Gastroesophageal sphincter (tissue), 4 donors: ENCODE data around the gene PLGRKT. TPM values are rescaled to one million over a fixed set of nuclear protein-coding genes. Genes with fewer than 3 reads are reported as not detected.

ENCODE experiments used
- ATAC-seq: fragments of 150-250 bp; one replicate; pipeline ENCODE4 v1.9.1; 2016; ENCODE audit warnings: mild to moderate bottlenecking, moderate library complexity
- H3K27ac ChIP-seq, 4 donors: fragments of 200-600 bp; sonication (generic) in 3 of 4; 1 replicate in 3 of 4; 2 replicates in 1 of 4; pipeline ENCODE4 v1.5.1; 2016 to 2019
- H3K27me3 ChIP-seq: fragments of 200-600 bp; sonication (generic); one replicate; pipeline ENCODE4 v1.5.1; 2019
- H3K36me3 ChIP-seq, 2 donors: fragments of 200-600 bp; sonication (generic); one replicate each; pipeline ENCODE4 v1.5.1; 2019; ENCODE audit warnings: control low read depth in 1 of 2
- H3K4me1 ChIP-seq, 3 donors: fragments of 200-600 bp; sonication (generic); 1 replicate in 2 of 3; 2 replicates in 1 of 3; pipeline ENCODE4 v1.5.1; 2016 to 2019; ENCODE audit warnings: control low read depth in 2 of 3
- H3K4me3 ChIP-seq, 2 donors: fragments of 200-600 bp; sonication (generic); one replicate each; pipeline ENCODE4 v1.5.1; 2019; ENCODE audit warnings: mild to moderate bottlenecking in 1 of 2, moderate library complexity in 1 of 2
- H3K9me3 ChIP-seq, 3 donors: fragments of 200-600 bp; sonication (generic); one replicate each; pipeline ENCODE4 v1.5.1; 2017 to 2019; ENCODE audit warnings: control low read depth in 2 of 3
- CTCF ChIP-seq, 4 experiments: fragments of 200-600 bp in 2 of 4; fragments of 450-650 bp in 2 of 4; sonication (generic) in 1 of 4; IDR thresholded peaks; one replicate each; pipeline ENCODE4 v1.5.1; 2017 to 2019; ENCODE audit warnings: antibody characterized with exemption in 4 of 4, mild to moderate bottlenecking in 2 of 4, moderate library complexity in 2 of 4
- EP300 ChIP-seq: sonication (generic); formaldehyde crosslinking; IDR thresholded peaks from one replicate; pipeline ENCODE4 v1.6.1; 2017; ENCODE audit warnings: antibody characterized with exemption, mild to moderate bottlenecking
- POLR2A ChIP-seq, 2 donors: fragments of 450-650 bp; IDR thresholded peaks; one replicate each; pipeline ENCODE4 v1.6.1; 2017; ENCODE audit warnings: antibody characterized with exemption in 2 of 2, mild to moderate bottlenecking in 2 of 2, moderate library complexity in 1 of 2
- POLR2AphosphoS5 ChIP-seq: sonication (generic); formaldehyde crosslinking; IDR thresholded peaks from one replicate; pipeline ENCODE4 v1.6.1; 2017; ENCODE audit warnings: antibody characterized with exemption
- WGBS, 2 donors: methylation state at CpG; one replicate each; pipeline ENCODE4 v1.1.5; 2018; ENCODE audit warnings: low coverage in 1 of 2; 5-methylcytosine and 5-hydroxymethylcytosine counted together
- total RNA-seq, 4 donors: library from RNA; depleted of rRNA; stranded (reverse); fragments of >200 nt; gene quantifications; one replicate each; pipeline ENCODE4 v1.1.0, GENCODE V29; 2016

PLGRKT gene
- total RNA-seq, 4 donors from 2014 or later, result 8.8 to 22.6 (median 13.3) TPM

GRCh38 chr9:5429873-5430564 lies 7.7 kb downstream of the PLGRKT start:
- whole genome bisulfite sequencing, 2 donors, result 95 to 96% methylated on average over 4 to 5 of the region's 10 CpGs

GRCh38 chr9:5428794-5429528 lies 8.8 kb downstream of the PLGRKT start:
- TF ChIP-seq EP300 (no peak), POLR2AphosphoS5 (no peak), POLR2A (IDR thresholded peaks at IDR 0.05) (no peak)
- Histone ChIP-seq H3K27ac (no peak overlapping the region), H3K4me3 (no peak overlapping the region), H3K9me3 (no peaks in the 10 kb centered on the region), H3K4me1 (no peaks in the 10 kb centered on the region), H3K27me3 (no peaks in the 10 kb centered on the region), H3K36me3 (peaks cover 0 to 59% of the 10 kb centered on the region in 2 donors)
- 87 to 88% methylated on average over 1 to 2 of the region's 2 CpGs for WGBS, 2 donors
- ATAC-seq, result no peak

More at GRCh38 chr9:5429873-5430564, 7.7 kb downstream of the PLGRKT start:
- TF ChIP-seq POLR2AphosphoS5 (no peak), CTCF (IDR thresholded peaks at IDR 0.05) (no peak), POLR2A (IDR thresholded peaks at IDR 0.05) (no peak), EP300 (no peak)
- Histone ChIP-seq H3K36me3 (peaks cover 0 to 67% of the 10 kb centered on the region in 2 donors), H3K27ac (no peak overlapping the region), H3K4me1 (no peaks in the 10 kb centered on the region), H3K27me3 (no peaks in the 10 kb centered on the region), H3K9me3 (no peaks in the 10 kb centered on the region), H3K4me3 (no peak overlapping the region)
- ATAC-seq, result no peak

- H3K9me3 ChIP-seq, result no peaks in the 10 kb centered on the region
- H3K27ac ChIP-seq, result no peak overlapping the region
- WGBS, 2 donors, result 57 to 100% methylated on average over 1 of the region's 3 CpGs
- H3K4me3 ChIP-seq, result no peak overlapping the region
- TF ChIP-seq EP300, result no peak
- no peak for TF ChIP-seq POLR2AphosphoS5
- no peak for TF ChIP-seq POLR2A (IDR thresholded peaks at IDR 0.05)
- TF ChIP-seq CTCF (IDR thresholded peaks at IDR 0.05), result no peak
- H3K4me1 ChIP-seq, result no peaks in the 10 kb centered on the region
- peaks cover 0 to 51% of the 10 kb centered on the region in 2 donors for H3K36me3 ChIP-seq
- H3K27me3 ChIP-seq, result no peaks in the 10 kb centered on the region
- no peak for ATAC-seq
Measured at GRCh38 chr9:5428172-5428571, 9.6 kb downstream of the PLGRKT start.

- Histone ChIP-seq H3K36me3 (peaks cover 0 to 39% of the 10 kb centered on the region in 2 donors), H3K9me3 (no peaks in the 10 kb centered on the region), H3K27me3 (no peaks in the 10 kb centered on the region), H3K27ac (no peak overlapping the region), H3K4me1 (no peaks in the 10 kb centered on the region), H3K4me3 (no peak overlapping the region)
- TF ChIP-seq POLR2A (IDR thresholded peaks at IDR 0.05), result no peak
- TF ChIP-seq CTCF (IDR thresholded peaks at IDR 0.05), result no peak
- TF ChIP-seq EP300, result no peak
- no peak for TF ChIP-seq POLR2AphosphoS5
- ATAC-seq, result no peak
Measured at GRCh38 chr9:5427005-5427404, 10.7 kb downstream of the PLGRKT start.

- Histone ChIP-seq H3K27me3 (no peaks in the 10 kb centered on the region), H3K36me3 (peaks cover 0 to 22% of the 10 kb centered on the region in 2 donors), H3K4me3 (no peak overlapping the region), H3K4me1 (no peaks in the 10 kb centered on the region), H3K9me3 (no peaks in the 10 kb centered on the region), H3K27ac (no peak overlapping the region)
- TF ChIP-seq EP300 (no peak), CTCF (IDR thresholded peaks at IDR 0.05) (peak in 2 of 4 experiments; percentile 37 to 40), POLR2A (IDR thresholded peaks at IDR 0.05) (no peak), POLR2AphosphoS5 (no peak)
- WGBS, 2 donors, result 84 to 87% methylated on average over 2 of the region's 2 CpGs
- no peak for ATAC-seq
Measured at GRCh38 chr9:5425006-5425628, 12.6 kb downstream of the PLGRKT start.
